GM12873 (cell line): ENCODE results near the gene EFHD2.

Experiments used
- TF ChIP-seq, protein P1 (sequence below): IDR thresholded peaks from 2 replicates; pipeline ENCODE4 v1.5.1; 2012; ENCODE audit warnings: low read depth, mild to moderate bottlenecking, moderate library complexity, low read length, control low read depth; ENCODE audit not compliant: insufficient read depth; ENCODE audit errors: missing control alignments

The EFHD2 gene

DNA sequence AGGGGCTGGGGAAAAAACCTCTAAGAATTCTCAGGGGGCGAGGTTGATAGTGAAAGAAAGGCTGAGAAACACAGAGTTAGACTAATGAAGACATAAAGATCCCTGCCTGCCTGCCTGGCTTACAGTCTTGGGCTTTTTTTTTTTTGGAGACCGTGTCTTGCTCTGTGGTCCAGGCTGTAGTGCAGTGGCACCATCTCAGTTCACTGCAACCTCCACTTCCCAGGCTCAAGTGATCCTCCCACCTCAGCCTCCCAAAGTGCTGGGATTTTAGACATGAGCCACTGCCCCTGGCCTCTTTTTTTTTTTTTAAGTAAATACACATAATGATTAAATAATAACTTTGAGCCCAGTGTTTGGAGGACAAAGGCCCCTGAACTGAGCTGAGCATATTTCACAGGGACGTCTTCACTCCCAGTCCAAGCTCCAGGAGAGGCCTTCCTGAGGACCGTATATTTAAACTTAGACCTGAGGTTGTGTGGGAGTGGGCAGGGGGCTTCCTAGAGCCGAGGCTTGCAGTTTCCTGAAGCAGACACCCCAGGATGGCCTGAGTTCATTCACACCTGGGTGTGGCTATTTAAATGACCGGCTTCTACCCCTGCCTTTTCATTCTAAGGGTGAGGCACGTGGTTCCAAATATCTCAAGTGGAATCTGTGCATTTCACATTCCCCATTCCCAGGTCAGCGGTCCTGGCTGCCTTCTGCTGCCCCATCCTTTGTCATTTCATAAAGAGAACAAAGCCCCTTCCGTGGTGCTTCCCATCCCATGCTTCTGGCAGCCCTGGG is 16.0 kb upstream of the EFHD2 start:
- TF ChIP-seq, protein P1, sequence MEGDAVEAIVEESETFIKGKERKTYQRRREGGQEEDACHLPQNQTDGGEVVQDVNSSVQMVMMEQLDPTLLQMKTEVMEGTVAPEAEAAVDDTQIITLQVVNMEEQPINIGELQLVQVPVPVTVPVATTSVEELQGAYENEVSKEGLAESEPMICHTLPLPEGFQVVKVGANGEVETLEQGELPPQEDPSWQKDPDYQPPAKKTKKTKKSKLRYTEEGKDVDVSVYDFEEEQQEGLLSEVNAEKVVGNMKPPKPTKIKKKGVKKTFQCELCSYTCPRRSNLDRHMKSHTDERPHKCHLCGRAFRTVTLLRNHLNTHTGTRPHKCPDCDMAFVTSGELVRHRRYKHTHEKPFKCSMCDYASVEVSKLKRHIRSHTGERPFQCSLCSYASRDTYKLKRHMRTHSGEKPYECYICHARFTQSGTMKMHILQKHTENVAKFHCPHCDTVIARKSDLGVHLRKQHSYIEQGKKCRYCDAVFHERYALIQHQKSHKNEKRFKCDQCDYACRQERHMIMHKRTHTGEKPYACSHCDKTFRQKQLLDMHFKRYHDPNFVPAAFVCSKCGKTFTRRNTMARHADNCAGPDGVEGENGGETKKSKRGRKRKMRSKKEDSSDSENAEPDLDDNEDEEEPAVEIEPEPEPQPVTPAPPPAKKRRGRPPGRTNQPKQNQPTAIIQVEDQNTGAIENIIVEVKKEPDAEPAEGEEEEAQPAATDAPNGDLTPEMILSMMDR = no peak

DNA sequence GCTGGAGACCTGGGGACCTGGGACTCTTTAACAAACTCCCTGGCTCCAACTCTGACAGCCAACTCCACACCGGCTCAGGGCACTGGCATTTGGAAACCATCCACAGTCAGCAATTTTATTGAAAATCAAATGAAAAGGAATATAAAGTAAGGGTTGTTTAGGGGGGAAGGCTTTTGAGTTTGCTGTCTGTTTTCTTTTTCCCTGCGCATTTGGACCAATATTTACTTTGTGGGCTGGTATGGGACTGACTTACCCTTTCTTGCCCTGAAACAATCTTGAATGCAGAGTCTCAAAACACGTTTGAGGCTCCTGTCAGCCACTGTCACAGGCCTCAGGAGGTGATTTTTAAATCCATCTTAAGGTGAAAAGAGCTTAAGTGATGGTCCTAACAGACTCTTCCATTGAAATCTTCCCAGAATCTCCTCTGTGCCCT is 15.4 kb upstream of the EFHD2 start:
- TF ChIP-seq, protein P1 = no peak

DNA sequence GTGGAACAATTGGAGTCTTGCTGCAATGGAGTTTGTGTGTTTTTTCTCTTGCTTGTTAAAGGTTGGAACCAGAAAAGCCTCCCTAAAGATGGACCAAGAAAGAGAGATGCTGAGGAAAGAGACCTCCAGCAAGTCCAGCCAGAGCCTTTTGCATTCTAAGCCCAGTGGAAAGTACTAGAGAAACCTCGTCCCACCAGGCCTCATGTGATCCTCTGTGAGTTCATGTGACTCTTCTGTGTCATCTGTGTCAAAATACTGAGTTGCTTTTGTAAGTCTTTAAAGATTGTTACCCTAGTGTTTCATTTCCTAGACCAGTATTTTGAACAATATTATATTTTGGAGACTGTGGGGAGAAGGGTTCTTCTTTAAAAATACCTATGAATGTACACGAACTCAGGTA is 12.5 kb upstream of the EFHD2 start:
- TF ChIP-seq, protein P1 = no peak

DNA sequence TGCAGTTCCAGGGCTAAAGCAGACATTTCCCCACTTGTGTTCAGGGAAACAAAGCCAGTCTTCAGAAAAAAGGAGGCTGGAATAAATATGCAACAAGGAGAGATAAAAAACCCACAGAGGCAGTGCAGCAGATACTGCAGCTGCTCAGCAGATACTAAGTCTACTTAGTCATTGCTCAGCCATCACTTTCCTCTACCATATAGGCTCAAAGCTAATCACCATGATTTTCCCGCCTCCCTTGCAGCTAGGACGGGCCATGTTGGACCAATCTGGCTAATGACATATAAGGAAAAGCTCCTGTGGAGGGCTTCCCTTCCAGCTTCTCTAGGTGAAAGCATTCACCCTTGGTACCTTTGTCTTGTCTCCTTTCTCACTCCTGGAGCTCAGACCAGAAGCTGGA is 10.0 kb upstream of the EFHD2 start:
- TF ChIP-seq, protein P1 = no peak

DNA sequence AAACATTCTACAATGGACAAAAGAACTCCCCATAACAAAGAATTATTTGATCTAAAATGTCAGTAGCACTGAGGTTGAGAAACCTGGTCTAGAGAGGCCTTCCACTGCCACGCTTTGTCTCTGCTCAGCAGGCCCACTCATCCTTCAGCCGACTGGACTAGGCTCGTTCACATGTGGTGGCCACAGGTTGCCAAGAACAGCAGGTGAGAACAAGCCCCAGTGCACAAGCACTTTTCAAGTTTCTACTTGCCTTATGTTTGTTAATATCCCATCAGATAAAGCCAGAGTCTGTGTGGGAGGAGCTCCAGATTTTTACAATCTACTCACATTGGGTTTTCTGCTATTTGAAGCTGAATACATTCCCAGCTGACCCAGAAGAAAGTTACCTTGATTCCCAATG is 9.1 kb upstream of the EFHD2 start:
- TF ChIP-seq, protein P1 = no peak

DNA sequence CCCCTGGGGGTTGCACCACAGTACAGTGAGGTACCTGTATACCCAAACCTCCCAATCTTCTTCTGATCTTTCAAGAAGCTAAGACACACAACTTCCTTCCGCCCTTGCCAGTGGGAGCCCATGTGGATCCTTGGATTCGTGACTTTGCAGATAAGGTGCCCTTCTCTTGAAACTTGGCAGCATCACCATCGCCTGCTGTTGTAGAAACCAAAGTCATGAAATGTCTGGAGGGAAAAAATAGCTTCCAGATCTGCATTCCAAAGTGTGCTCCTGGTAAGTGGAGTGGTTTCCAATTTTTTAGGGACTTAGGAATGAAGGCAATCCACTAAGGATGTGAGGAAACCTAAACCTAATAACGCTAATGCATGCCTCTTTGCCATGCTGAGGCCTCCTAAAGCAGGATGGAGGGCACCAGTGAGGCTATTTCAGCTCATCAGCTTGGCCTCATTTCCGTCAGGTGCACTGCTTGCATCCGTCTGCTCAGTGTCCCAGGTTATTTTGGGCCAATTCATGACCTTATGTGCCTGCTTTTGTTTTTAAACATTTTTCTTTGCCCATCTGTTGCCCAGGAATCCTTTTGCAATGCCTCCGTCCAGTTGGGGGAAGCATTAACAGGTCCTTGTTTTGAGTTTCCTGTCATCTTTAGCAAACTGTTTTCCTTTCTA is 8.2 kb upstream of the EFHD2 start:
- TF ChIP-seq, protein P1 = no peak

DNA sequence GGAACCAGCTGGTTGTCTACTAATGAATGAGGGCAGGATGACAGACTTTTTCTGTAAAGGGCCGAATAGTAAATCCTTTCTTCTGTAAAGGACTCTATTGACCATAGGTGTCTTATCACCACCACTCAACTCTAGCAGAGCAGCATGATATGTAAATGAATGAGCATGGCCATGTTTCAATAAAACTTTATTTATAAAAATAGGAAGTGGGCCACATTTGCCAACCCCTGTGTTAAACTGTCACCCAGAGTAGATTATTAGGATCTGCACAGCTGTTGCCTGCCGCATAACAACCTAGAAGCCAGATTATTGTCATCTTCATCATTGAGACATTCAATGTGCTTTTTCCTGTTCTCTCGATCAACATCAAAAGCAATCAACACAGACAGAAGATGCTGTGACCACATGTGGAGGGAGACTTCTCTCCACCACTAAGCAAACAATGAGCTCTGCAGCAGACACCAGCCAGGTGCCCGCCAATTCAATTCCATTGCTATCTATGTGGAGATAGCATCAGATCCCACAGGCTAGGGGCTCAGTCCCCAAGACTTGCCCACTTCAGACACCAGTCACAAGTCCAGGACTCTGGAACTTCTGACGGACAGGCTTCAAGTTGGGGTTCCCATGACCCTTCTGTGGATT is 6.8 kb upstream of the EFHD2 start:
- TF ChIP-seq, protein P1 = no peak
